Karpas-422 (cell line): ENCODE measurements around the gene WNT7A. TPM values are rescaled to one million over a fixed set of nuclear protein-coding genes. Genes with fewer than 3 reads are reported as not detected.

ENCODE experiments used
- DNase-seq: peaks from one replicate; pipeline ENCODE4 v3.0.0-alpha.2; 2015
- H2AFZ ChIP-seq: fragments of 200-600 bp; sonication (generic); 2 replicates; pipeline ENCODE4 v1.6.1; 2014; ENCODE audit warnings: antibody characterized with exemption, low read length, mixed read lengths
- H3K27ac ChIP-seq: fragments of 200-600 bp; sonication (generic); 2 replicates; pipeline ENCODE4 v1.5.1; 2014; ENCODE audit warnings: mild to moderate bottlenecking, low read length, moderate library complexity
- H3K27me3 ChIP-seq: fragments of 200-600 bp; sonication (generic); 2 replicates; pipeline ENCODE4 v1.6.1; 2014; ENCODE audit warnings: low read length, mixed read lengths
- H3K36me3 ChIP-seq: fragments of 200-600 bp; sonication (generic); 2 replicates; pipeline ENCODE4 v1.6.1; 2014; ENCODE audit warnings: low read length, mixed read lengths; ENCODE audit not compliant: insufficient read depth
- H3K4me1 ChIP-seq: fragments of 200-600 bp; sonication (generic); 2 replicates; pipeline ENCODE4 v1.6.1; 2014; ENCODE audit warnings: mild to moderate bottlenecking, low read length, mixed read lengths
- H3K4me2 ChIP-seq: fragments of 200-600 bp; sonication (generic); 2 replicates; pipeline ENCODE4 v1.6.1; 2014; ENCODE audit warnings: low read length, low read depth, mild to moderate bottlenecking; ENCODE audit not compliant: poor library complexity, severe bottlenecking
- H3K4me3 ChIP-seq: fragments of 200-600 bp; sonication (generic); 2 replicates; pipeline ENCODE4 v1.5.1; 2014; ENCODE audit warnings: mild to moderate bottlenecking, antibody characterized with exemption, low read length, mixed read lengths
- H3K79me2 ChIP-seq: fragments of 200-600 bp; sonication (generic); 2 replicates; pipeline ENCODE4 v1.6.1; 2014; ENCODE audit warnings: mild to moderate bottlenecking, low read length, mixed read lengths
- H3K9ac ChIP-seq: fragments of 200-600 bp; sonication (generic); 2 replicates; pipeline ENCODE4 v1.6.0; 2014; ENCODE audit warnings: low read length
- H3K9me2 ChIP-seq: fragments of 200-600 bp; sonication (generic), shearing (Covaris generic); replicated peaks from 2 replicates; pipeline ENCODE4 v1.6.0; 2014; ENCODE audit warnings: mild to moderate bottlenecking, low read length, moderate library complexity; ENCODE audit not compliant: insufficient read depth
- H3K9me3 ChIP-seq: fragments of 300-700, 200-600 bp; sonication (generic); 2 replicates; pipeline ENCODE4 v1.6.1; 2014; ENCODE audit warnings: low read length, mixed read lengths
- H4K20me1 ChIP-seq: fragments of 200-600 bp; sonication (generic); 2 replicates; pipeline ENCODE4 v1.6.1; 2014; ENCODE audit warnings: mild to moderate bottlenecking, antibody characterized with exemption, low read length, low read depth; ENCODE audit not compliant: insufficient read depth
- total RNA-seq: library from RNA; depleted of rRNA; stranded (reverse); fragments of >200 nt; shearing (Covaris generic); gene quantifications from 2 replicates; pipeline ENCODE4 v1.2.3, GENCODE V29; 2014; ENCODE audit warnings: low replicate concordance

Gene WNT7A
- total RNA-seq, 1 experiment from 2014 or later = not detected

GRCh38 chr3:13822871-13823585 lies 56.8 kb downstream of the WNT7A start:
- Histone ChIP-seq H3K79me2 (no peaks in the 10 kb centered on the region), H3K9ac (no peak overlapping the region), H3K36me3 (no peaks in the 10 kb centered on the region), H3K27ac (no peak overlapping the region), H3K9me2 (no peaks in the 10 kb centered on the region), H3K9me3 (no peaks in the 10 kb centered on the region), H3K4me2 (no peak overlapping the region), H3K27me3 (no peaks in the 10 kb centered on the region), H4K20me1 (no peaks in the 10 kb centered on the region), H3K4me3 (no peak overlapping the region), H2AFZ (no peak overlapping the region), H3K4me1 (no peaks in the 10 kb centered on the region)
- DNase-seq = no peak

- Histone ChIP-seq H3K9me3 (no peaks in the 10 kb centered on the region), H3K4me2 (no peak overlapping the region), H2AFZ (no peak overlapping the region), H3K4me1 (no peaks in the 10 kb centered on the region), H3K4me3 (no peak overlapping the region), H4K20me1 (no peaks in the 10 kb centered on the region), H3K79me2 (no peaks in the 10 kb centered on the region), H3K36me3 (no peaks in the 10 kb centered on the region), H3K27ac (no peak overlapping the region), H3K9me2 (no peaks in the 10 kb centered on the region), H3K9ac (no peak overlapping the region), H3K27me3 (no peaks in the 10 kb centered on the region)
- no peak for DNase-seq
Measured at GRCh38 chr3:13822042-13822441, 57.8 kb downstream of the WNT7A start.

GRCh38 chr3:13821126-13821525 lies 58.7 kb downstream of the WNT7A start:
- H3K4me1 ChIP-seq = no peaks in the 10 kb centered on the region
- no peaks in the 10 kb centered on the region for H3K79me2 ChIP-seq
- no peaks in the 10 kb centered on the region for H3K9me3 ChIP-seq
- no peaks in the 10 kb centered on the region for H3K9me2 ChIP-seq
- no peak overlapping the region for H3K27ac ChIP-seq
- no peak for DNase-seq
- no peak overlapping the region for H3K9ac ChIP-seq
- no peak overlapping the region for H3K4me2 ChIP-seq
- no peaks in the 10 kb centered on the region for H3K27me3 ChIP-seq
- no peak overlapping the region for H3K4me3 ChIP-seq
- H4K20me1 ChIP-seq = no peaks in the 10 kb centered on the region
- no peak overlapping the region for H2AFZ ChIP-seq
- H3K36me3 ChIP-seq = no peaks in the 10 kb centered on the region

- Histone ChIP-seq H2AFZ (no peak overlapping the region), H4K20me1 (no peaks in the 10 kb centered on the region), H3K9ac (no peak overlapping the region), H3K79me2 (no peaks in the 10 kb centered on the region), H3K36me3 (no peaks in the 10 kb centered on the region), H3K9me2 (no peaks in the 10 kb centered on the region), H3K4me2 (no peak overlapping the region), H3K27ac (no peak overlapping the region), H3K9me3 (peaks cover 19% of the 10 kb centered on the region), H3K4me1 (no peaks in the 10 kb centered on the region), H3K4me3 (no peak overlapping the region), H3K27me3 (no peaks in the 10 kb centered on the region)
- DNase-seq = no peak
Measured at GRCh38 chr3:13818919-13819318, 61.0 kb downstream of the WNT7A start.

- H3K36me3 ChIP-seq = no peaks in the 10 kb centered on the region
- no peaks in the 10 kb centered on the region for H3K4me1 ChIP-seq
- no peak overlapping the region for H3K4me3 ChIP-seq
- no peaks in the 10 kb centered on the region for H3K9me2 ChIP-seq
- no peaks in the 10 kb centered on the region for H3K27me3 ChIP-seq
- H3K9me3 ChIP-seq = peaks cover 23% of the 10 kb centered on the region
- no peak for DNase-seq
- H3K9ac ChIP-seq = no peak overlapping the region
- no peaks in the 10 kb centered on the region for H4K20me1 ChIP-seq
- H2AFZ ChIP-seq = no peak overlapping the region
- no peak overlapping the region for H3K4me2 ChIP-seq
- no peak overlapping the region for H3K27ac ChIP-seq
- H3K79me2 ChIP-seq = no peaks in the 10 kb centered on the region
Measured at GRCh38 chr3:13815088-13815683, 64.7 kb downstream of the WNT7A start.

GRCh38 chr3:13812034-13812471 lies 67.8 kb downstream of the WNT7A start:
- Histone ChIP-seq H3K9me3 (peaks cover 23% of the 10 kb centered on the region), H4K20me1 (no peaks in the 10 kb centered on the region), H3K27ac (no peak overlapping the region), H3K4me3 (no peak overlapping the region), H3K9ac (no peak overlapping the region), H3K4me1 (no peaks in the 10 kb centered on the region), H3K4me2 (no peak overlapping the region), H3K27me3 (no peaks in the 10 kb centered on the region), H3K36me3 (no peaks in the 10 kb centered on the region), H2AFZ (no peak overlapping the region), H3K79me2 (no peaks in the 10 kb centered on the region), H3K9me2 (no peaks in the 10 kb centered on the region)
- DNase-seq = no peak

GRCh38 chr3:13811614-13812013 lies 68.3 kb downstream of the WNT7A start:
- Histone ChIP-seq H3K36me3 (no peaks in the 10 kb centered on the region), H3K79me2 (no peaks in the 10 kb centered on the region)

GRCh38 chr3:13808550-13808949 lies 71.3 kb downstream of the WNT7A start:
- Histone ChIP-seq H3K9me2 (no peaks in the 10 kb centered on the region), H2AFZ (no peak overlapping the region), H3K27ac (no peak overlapping the region), H3K36me3 (no peaks in the 10 kb centered on the region), H3K27me3 (no peaks in the 10 kb centered on the region), H3K9ac (no peak overlapping the region), H3K4me1 (no peaks in the 10 kb centered on the region), H3K4me2 (no peak overlapping the region), H3K4me3 (no peak overlapping the region), H3K9me3 (peaks cover under 1% of the 10 kb centered on the region; the same call in 1 of the 2 replicates), H4K20me1 (no peaks in the 10 kb centered on the region), H3K79me2 (no peaks in the 10 kb centered on the region)
- DNase-seq = no peak

More at GRCh38 chr3:13811614-13812013, 68.3 kb downstream of the WNT7A start:
- Histone ChIP-seq H3K4me2 (no peak overlapping the region), H3K9ac (no peak overlapping the region), H3K27ac (no peak overlapping the region), H3K9me2 (no peaks in the 10 kb centered on the region), H3K4me1 (no peaks in the 10 kb centered on the region), H3K9me3 (peaks cover 23% of the 10 kb centered on the region), H2AFZ (no peak overlapping the region), H3K27me3 (no peaks in the 10 kb centered on the region), H3K4me3 (no peak overlapping the region), H4K20me1 (no peaks in the 10 kb centered on the region)
- no peak for DNase-seq
